CD4-positive, alpha-beta T cell treated with Interleukin-4 for 4 hours (primary cell): ENCODE data around the gene HNRNPA2B1.
A peak's percentile ranks its signal among the peaks of the same experiment; 100 is the strongest.

Experiments used
- DNase-seq: peaks from one replicate; pipeline ENCODE4 v3.0.0-alpha.2; 2020

Gene HNRNPA2B1

GRCh38 chr7:26200444-26201246 is at the start of gene HNRNPA2B1:
Gene HNRNPA2B1, minus strand, starts transcription at chr7:26200746. Its CDS starts 169 bp downstream, at chr7:26200577.
- DNase-seq: peak; percentile 99

DNA sequence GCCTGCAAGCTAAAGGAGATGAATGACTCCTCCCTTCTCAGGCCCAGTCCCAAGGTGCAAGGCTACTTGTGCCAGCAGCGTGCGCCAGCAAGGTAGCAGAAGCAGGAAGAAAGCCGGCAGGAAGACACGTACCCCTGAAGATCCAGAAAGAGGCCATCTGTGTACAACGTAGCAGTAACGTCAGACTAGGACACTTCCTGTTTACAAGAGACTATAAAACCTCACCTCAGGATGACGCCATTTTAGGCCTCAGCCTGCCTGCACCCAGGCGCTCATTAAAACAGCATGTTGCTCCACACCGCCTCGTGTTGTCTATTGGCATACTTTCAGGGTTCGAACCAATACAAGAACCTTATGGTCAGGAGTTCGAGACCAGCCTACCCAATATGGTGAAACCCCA is 49.7 kb upstream of the HNRNPA2B1 start:
- no peak for DNase-seq

GRCh38 chr7:26245150-26245549 is 44.6 kb upstream of the HNRNPA2B1 start:
- DNase-seq: no peak

DNA sequence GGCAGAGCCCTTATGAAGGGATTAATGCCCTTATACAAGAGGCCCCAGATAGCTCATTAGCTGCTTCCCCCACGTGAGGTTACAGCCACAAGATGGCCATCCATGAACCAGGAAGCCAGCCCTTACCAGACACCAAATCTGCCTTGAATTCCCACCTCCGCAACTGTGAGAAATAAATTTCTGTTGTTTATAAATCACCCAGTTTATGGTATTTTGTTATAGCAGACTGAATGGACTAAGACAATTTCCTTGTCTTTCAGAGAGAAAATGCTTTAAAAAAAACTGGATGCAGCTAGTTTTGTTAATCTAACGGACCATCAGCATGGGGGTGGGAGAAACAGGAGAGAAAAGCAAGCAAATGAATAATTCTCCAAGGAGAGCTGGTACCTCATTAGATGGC is 37.5 kb upstream of the HNRNPA2B1 start:
- no peak for DNase-seq

GRCh38 chr7:26237035-26237807 is 36.7 kb upstream of the HNRNPA2B1 start:
- DNase-seq: no peak

- DNase-seq: no peak
These were observed 33.5 kb upstream of the HNRNPA2B1 start for GRCh38 chr7:26233902-26234511.

DNA sequence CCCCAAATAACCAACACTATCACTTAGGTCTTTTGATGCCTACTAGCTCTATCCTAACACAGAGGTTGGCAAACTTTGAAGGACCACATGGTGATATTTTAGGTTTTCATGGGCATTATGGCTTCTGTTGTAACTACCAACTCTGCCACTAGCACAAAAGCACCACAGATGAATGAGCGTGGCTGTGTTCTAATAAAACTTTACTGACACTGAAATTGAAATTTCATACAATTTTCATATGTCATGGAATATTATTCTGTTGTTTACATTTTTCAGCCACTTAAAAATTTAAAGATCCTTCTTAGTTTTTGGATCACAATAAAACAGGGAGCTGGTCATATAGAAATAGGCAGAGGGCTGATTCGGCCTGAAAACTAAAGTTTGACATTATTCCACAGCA is 27.4 kb upstream of the HNRNPA2B1 start:
- DNase-seq: no peak

- no peak for DNase-seq
These were observed 23.8 kb upstream of the HNRNPA2B1 start for GRCh38 chr7:26224359-26224758.

DNA sequence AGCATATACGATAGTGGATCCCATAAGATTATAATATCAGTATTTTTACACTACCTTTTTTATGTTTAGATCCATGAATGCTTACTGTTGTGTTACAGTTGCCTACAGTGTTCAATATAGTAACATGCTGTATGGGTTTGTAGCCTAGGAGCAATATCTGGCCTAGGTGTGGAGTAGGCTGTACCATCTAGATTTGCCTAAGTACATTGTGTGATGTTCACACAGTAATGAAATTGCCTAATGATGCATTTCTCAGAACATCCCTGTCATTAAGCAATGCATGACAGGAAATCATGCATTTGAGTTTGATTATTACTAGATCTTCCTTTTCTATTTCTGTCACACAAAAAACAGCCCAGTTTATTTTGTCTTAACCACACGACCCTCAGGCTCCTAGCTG is 15.5 kb upstream of the HNRNPA2B1 start:
- no peak for DNase-seq

- no peak for DNase-seq
These were observed 13.4 kb upstream of the HNRNPA2B1 start for GRCh38 chr7:26213807-26214515.

DNA sequence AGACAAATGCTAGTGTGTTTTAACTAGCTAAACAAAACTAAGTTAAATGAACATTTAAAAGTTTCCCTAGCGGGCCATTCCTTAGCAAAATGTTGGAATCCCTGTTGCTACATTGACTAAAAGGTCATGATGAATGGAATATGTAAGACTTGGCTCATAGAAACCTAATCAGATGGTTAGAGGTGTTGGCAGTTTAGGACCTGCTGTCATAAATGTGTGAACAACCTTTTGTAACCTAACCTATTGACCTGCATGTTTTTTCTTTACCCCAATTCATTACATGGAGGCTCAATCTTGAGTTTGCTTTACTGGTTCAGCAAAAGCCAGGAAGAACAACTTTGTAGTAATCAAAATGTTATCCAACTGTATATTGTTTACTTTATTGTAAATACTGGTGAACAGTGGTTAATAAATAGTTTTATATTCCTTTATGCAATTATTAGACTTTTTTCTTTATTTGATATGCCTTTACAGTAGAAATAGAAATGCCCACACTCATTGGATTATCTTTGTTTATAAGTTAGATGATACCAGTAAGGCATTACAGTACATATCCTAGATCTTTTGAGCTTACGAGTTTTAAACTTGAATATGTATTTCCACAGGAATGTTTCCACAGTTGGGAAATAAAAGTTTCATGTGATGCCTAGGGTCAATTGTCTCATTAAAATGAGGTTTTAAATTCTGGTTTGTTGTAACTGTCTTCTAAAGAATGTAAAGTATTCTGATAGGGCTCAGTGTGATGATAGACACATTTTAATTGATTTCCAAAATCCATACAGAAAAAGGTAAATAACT is 12.6 kb upstream of the HNRNPA2B1 start:
- no peak for DNase-seq

GRCh38 chr7:26208040-26208439 is 7.5 kb upstream of the HNRNPA2B1 start:
- DNase-seq: no peak

- DNase-seq: no peak
These were observed 2.5 kb upstream of the HNRNPA2B1 start for GRCh38 chr7:26203016-26203415.

DNA sequence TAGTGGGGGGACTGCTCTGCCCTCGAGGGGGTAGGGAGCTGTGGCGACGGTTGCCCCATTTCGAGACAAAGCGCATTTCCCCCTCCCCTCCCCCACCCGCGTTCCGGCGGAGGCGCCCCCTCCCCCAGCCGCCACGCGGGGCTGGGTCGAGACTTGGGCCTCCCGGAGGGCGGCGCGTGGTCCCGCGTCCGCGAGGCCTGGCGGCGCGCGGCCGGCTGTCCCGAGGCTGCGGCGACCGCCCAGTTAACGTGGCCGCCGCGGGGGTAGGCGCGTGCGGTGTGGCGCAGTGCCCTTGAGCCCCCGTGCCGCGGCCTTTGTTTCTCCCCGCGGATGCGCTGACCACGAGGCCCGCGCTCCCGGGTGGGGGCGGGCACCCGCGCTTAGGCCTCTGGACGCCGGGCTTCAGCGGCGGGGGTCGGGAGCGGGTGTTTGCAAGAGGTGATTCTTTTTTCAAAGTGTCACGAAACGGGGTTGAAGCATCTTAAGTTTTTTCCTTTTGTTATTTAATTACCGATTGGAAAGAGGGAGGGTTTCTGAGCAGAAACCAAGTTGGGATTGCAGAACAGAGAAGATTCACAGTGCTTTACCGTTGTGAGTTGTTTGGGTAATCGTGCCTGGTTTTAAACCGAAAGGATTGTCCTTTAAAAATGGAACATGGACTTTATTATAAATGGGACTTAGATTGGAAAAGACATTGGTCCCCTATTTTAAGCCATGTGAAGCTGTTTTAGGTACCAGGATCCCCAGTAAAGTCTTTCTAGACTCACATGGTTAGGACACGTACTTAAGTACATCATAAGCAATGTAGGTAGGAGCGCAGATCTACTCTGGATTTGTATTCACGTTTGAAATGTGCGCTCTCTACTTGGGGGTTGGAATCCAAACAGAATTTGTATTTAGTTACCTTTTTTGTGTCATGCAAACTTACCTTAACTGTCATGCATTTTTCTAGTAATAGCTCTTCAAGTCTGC is 1.8 kb upstream of the HNRNPA2B1 start:
- DNase-seq: peak; percentile 32

DNA sequence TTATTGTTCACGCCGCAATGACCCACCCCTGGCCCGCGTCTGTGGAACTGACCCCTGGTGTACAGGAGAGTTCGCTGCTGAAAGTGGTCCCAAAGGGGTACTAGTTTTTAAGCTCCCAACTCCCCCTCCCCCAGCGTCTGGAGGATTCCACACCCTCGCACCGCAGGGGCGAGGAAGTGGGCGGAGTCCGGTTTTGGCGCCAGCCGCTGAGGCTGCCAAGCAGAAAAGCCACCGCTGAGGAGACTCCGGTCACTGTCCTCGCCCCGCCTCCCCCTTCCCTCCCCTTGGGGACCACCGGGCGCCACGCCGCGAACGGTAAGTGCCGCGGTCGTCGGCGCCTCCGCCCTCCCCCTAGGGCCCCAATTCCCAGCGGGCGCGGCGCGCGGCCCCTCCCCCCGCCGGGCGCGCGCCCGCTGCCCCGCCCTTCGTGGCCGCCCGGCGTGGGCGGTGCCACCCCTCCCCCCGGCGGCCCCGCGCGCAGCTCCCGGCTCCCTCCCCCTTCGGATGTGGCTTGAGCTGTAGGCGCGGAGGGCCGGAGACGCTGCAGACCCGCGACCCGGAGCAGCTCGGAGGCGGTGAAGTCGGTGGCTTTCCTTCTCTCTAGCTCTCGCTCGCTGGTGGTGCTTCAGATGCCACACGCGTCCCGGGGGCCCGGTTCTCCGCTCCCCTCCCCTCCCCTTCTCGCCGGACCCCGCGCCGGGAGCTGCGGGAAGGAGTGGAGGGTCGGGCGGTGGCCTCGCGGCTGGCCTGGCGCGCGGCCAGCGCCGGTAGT is 887 bp upstream of the HNRNPA2B1 start, which contains the start of gene CBX3:
Gene CBX3 (plus strand): TSS at position 499 of the 772 bp plus-strand sequence. CDS start 1,254 bp downstream, outside the sequence.
- DNase-seq: peak; percentile 90

DNA sequence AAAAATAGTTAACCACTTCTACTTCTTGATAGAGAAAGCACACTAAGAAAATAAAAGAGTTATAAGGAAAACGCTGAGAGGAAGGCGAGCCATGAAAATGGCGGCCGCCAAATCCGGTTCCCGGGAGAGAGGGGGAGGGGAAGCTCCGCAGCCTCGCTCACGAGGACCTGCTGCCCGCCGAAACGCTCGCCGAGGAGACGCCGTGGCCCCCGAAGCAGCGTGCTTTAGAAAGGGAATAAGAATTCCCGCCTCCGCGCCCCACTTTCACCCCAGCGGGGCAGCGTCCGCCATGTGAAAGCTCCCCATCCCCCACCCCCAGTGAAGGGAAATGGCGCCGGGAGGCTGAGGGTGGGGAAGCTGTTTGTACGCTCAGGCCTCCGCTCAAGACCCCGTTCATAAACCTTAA is 505 bp downstream of the HNRNPA2B1 start:
- DNase-seq: peak; percentile 57

DNA sequence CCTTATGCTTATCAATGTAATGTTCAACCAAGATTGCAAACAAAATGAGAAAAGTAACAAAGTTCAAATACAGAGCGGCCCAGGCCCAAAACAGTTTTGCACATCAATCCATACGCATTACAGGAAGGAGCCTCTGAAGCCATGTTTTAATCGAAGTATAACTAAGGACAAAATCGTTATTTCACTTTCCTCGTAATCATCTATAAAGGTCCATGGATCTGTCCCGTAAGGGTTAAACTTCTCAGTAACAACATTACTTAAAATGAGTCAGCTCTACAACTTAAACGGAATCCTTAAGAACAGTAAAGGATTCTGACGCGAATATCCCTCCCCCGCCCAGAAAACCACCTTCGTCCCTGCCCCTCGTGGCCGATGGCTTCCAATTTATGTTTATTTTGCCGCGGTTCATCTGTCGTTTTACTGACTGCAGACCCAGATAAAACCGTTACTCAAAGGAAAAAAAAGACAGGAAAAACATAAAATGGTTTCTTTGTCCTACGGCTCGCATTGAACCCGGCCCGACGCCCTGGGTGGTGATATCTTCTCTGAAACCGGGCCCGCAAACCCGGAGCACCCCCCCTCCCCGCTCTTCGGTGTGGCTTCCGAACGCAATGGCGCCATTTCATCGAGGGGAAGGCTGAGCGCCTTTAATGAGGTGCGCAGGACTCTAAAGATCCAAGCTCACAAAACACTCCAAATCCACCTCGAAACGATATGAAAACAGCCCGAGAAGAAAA is 1.1 kb downstream of the HNRNPA2B1 start:
- DNase-seq: peak; percentile 72

- DNase-seq: no peak
These were observed 1.8 kb downstream of the HNRNPA2B1 start for GRCh38 chr7:26198781-26199169.

GRCh38 chr7:26198133-26198780 is 2.3 kb downstream of the HNRNPA2B1 start:
- peak; percentile 55 for DNase-seq
